H1 (cell line): Measurements from ENCODE around the gene ZBED4. TPM values are rescaled to one million over a fixed set of nuclear protein-coding genes. Genes with fewer than 3 reads are reported as not detected.

ENCODE experiments used
- CTCF ChIA-PET: fragments of 300-600 bp; sonication (Branson Sonifier 250); formaldehyde crosslinking; loops from one replicate; lab custom pipeline; 2021; ENCODE audit not compliant: partially characterized antibody; lab: Charles Lee
- POLR2A ChIA-PET: fragments of 300-600 bp; sonication (Branson Sonifier 250); formaldehyde crosslinking; loops from one replicate; lab custom pipeline; 2021; ENCODE audit warnings: inconsistent platforms; ENCODE audit not compliant: partially characterized antibody; lab: Charles Lee
- DNase-seq, 2 experiments: peaks; one replicate each; pipeline versions ENCODE4 v3.0.0 to v3.0.0-alpha.2; 2010 to 2022; ENCODE audit warnings: low spot score in 2 of 2, low read depth in 1 of 2, mixed read lengths in 1 of 2
- FAIRE-seq: peaks from 2 replicates; lab custom pipeline; 2011; peaks lifted over from hg19 to GRCh38; lab: Jason Lieb, UNC
- H2AFZ ChIP-seq: 2 replicates; pipeline ENCODE4 v1.8.1; 2012; ENCODE audit warnings: low read length, inconsistent platforms
- H2AK5ac ChIP-seq: 2 replicates; pipeline ENCODE4 v1.6.1; 2013; ENCODE audit warnings: low read depth, low read length
- H2BK120ac ChIP-seq: replicated peaks from 2 replicates; pipeline ENCODE3; 2013; ENCODE audit warnings: low read depth, low read length, inconsistent platforms
- H2BK12ac ChIP-seq: 2 replicates; pipeline ENCODE4 v1.6.1; 2013; ENCODE audit warnings: low read depth, low read length
- H2BK15ac ChIP-seq: 2 replicates; pipeline ENCODE4 v1.6.1; 2013; ENCODE audit warnings: low read length
- H2BK20ac ChIP-seq: 2 replicates; pipeline ENCODE4 v1.6.1; 2013; ENCODE audit warnings: low read length
- H2BK5ac ChIP-seq: 2 replicates; pipeline ENCODE4 v1.6.1; 2013; ENCODE audit warnings: low read depth, low read length
- H3K14ac ChIP-seq: 2 replicates; pipeline ENCODE4 v1.6.1; 2013; ENCODE audit warnings: inconsistent platforms; ENCODE audit not compliant: insufficient read length
- H3K18ac ChIP-seq: 2 replicates; pipeline ENCODE4 v1.6.1; 2013; ENCODE audit warnings: low read length; ENCODE audit errors: extremely low read depth
- H3K23ac ChIP-seq: 2 replicates; pipeline ENCODE4 v1.6.1; 2013; ENCODE audit warnings: inconsistent platforms; ENCODE audit not compliant: insufficient read length
- H3K23me2 ChIP-seq: 2 replicates; pipeline ENCODE4 v1.6.1; 2013; ENCODE audit warnings: low read depth, low read length
- H3K27ac ChIP-seq: 2 replicates; pipeline ENCODE4 v1.6.1; 2011; ENCODE audit warnings: low read depth, low read length, inconsistent platforms
- H3K27me3 ChIP-seq, 4 experiments: replicated peaks in 1 of 4; 1 replicate in 1 of 4; 2 replicates in 3 of 4; pipeline versions ENCODE4 v1.6.1 to v1.8.1; 2011 to 2013; ENCODE audit warnings: low read length in 3 of 4, mild to moderate bottlenecking in 3 of 4, inconsistent platforms in 2 of 4, mixed read lengths in 2 of 4, moderate library complexity in 1 of 4; ENCODE audit not compliant: control insufficient read depth in 3 of 4, insufficient read depth in 3 of 4; ENCODE audit errors: extremely low read depth in 1 of 4
- H3K36me3 ChIP-seq, 4 experiments: 2 replicates each; pipeline versions ENCODE4 v1.6.1 to v1.8.1; 2011 to 2013; ENCODE audit warnings: mild to moderate bottlenecking in 4 of 4, low read length in 3 of 4, moderate library complexity in 2 of 4, control low read depth in 1 of 4, inconsistent platforms in 1 of 4; ENCODE audit not compliant: insufficient read depth in 4 of 4, control insufficient read depth in 2 of 4
- H3K4ac ChIP-seq: replicated peaks from 2 replicates; pipeline ENCODE3; 2013; ENCODE audit warnings: low read length, low read depth, mixed read lengths, inconsistent platforms; ENCODE audit not compliant: insufficient read length
- H3K4me1 ChIP-seq, 4 experiments: replicated peaks in 1 of 4; 1 replicate in 1 of 4; 2 replicates in 3 of 4; pipeline versions ENCODE4 v1.6.1 to v1.8.1; 2011 to 2013; ENCODE audit warnings: low read length in 3 of 4, inconsistent platforms in 2 of 4, mixed read lengths in 1 of 4; ENCODE audit not compliant: insufficient read depth in 4 of 4, control insufficient read depth in 3 of 4
- H3K4me2 ChIP-seq, 2 experiments: 2 replicates each; pipeline versions ENCODE4 v1.6.1 to v1.8.1; 2011 to 2013; ENCODE audit warnings: low read depth in 2 of 2, low read length in 2 of 2, control low read depth in 1 of 2, inconsistent platforms in 1 of 2, mild to moderate bottlenecking in 1 of 2; ENCODE audit not compliant: insufficient read depth in 1 of 2
- H3K4me3 ChIP-seq, 4 experiments: fragments of 200-600, 300-600 bp in 1 of 4; sonication (generic), shearing (Covaris generic), sonication (Bioruptor Twin) in 1 of 4; 2 replicates each; pipeline versions ENCODE4 v1.5.1 to v1.8.1; 2011 to 2016; ENCODE audit warnings: low read length in 4 of 4, low read depth in 3 of 4, control low read depth in 2 of 4, inconsistent platforms in 2 of 4, mild to moderate bottlenecking in 2 of 4, mixed read lengths in 1 of 4, moderate library complexity in 1 of 4; ENCODE audit not compliant: insufficient read depth in 2 of 4; ENCODE audit errors: extremely low read depth in 1 of 4
- H3K56ac ChIP-seq: replicated peaks from 2 replicates; pipeline ENCODE3; 2013; ENCODE audit warnings: low read depth, mild to moderate bottlenecking, mixed read lengths, low read length, inconsistent platforms; ENCODE audit not compliant: insufficient read length
- H3K79me1 ChIP-seq: 2 replicates; pipeline ENCODE4 v1.6.1; 2013; ENCODE audit warnings: low read depth, low read length, control low read depth
- H3K79me2 ChIP-seq, 2 experiments: 2 replicates each; pipeline versions ENCODE4 v1.6.1 to v1.8.1; 2012 to 2013; ENCODE audit warnings: low read length in 2 of 2, mild to moderate bottlenecking in 2 of 2, inconsistent platforms in 1 of 2; ENCODE audit not compliant: insufficient read depth in 2 of 2, control insufficient read depth in 1 of 2
- H3K9ac ChIP-seq, 4 experiments: replicated peaks in 1 of 4; 1 replicate in 1 of 4; 2 replicates in 3 of 4; pipeline versions ENCODE4 v1.6.1 to v1.8.1; 2011 to 2013; ENCODE audit warnings: low read depth in 3 of 4, low read length in 3 of 4, control low read depth in 2 of 4, mild to moderate bottlenecking in 2 of 4, moderate library complexity in 2 of 4, inconsistent platforms in 1 of 4; ENCODE audit errors: extremely low read depth in 1 of 4
- H3K9me3 ChIP-seq, 2 experiments: 2 replicates each; pipeline versions ENCODE4 v1.6.1 to v1.8.1; 2012 to 2013; ENCODE audit warnings: mild to moderate bottlenecking in 2 of 2, moderate library complexity in 2 of 2, control low read depth in 1 of 2, inconsistent platforms in 1 of 2, low read depth in 1 of 2, low read length in 1 of 2, mixed read lengths in 1 of 2; ENCODE audit not compliant: insufficient read depth in 2 of 2
- H4K20me1 ChIP-seq, 2 experiments: replicated peaks in 1 of 2; 2 replicates each; pipeline versions ENCODE3 to v1.8.1; 2011 to 2013; ENCODE audit warnings: inconsistent platforms in 2 of 2, low read length in 2 of 2, mild to moderate bottlenecking in 1 of 2; ENCODE audit not compliant: insufficient read depth in 2 of 2, control insufficient read depth in 1 of 2
- H4K5ac ChIP-seq: 2 replicates; pipeline ENCODE4 v1.6.1; 2013; ENCODE audit warnings: low read length, low read depth, mixed read lengths, inconsistent platforms; ENCODE audit not compliant: insufficient read length
- H4K8ac ChIP-seq: 2 replicates; pipeline ENCODE4 v1.8.0; 2013; ENCODE audit warnings: mild to moderate bottlenecking, moderate library complexity, low read length, inconsistent platforms; ENCODE audit not compliant: insufficient read depth; ENCODE audit errors: extremely low read depth
- H4K91ac ChIP-seq: replicated peaks from 2 replicates; pipeline ENCODE3; 2013; ENCODE audit warnings: low read length, mixed read lengths, inconsistent platforms; ENCODE audit not compliant: insufficient read length
- BRCA1 ChIP-seq: IDR thresholded peaks from 2 replicates; pipeline ENCODE4 v1.6.1; 2012; ENCODE audit warnings: low read depth, low read length, improper control_type of control experiment
- CBX8 ChIP-seq: fragments of 300-800, 300-1000 bp; sonication (generic); IDR thresholded peaks from 2 replicates; pipeline ENCODE4 v1.7.1; 2016; ENCODE audit warnings: low read depth, low read length, borderline replicate concordance
- CREB1 ChIP-seq: IDR thresholded peaks from 2 replicates; pipeline ENCODE4 v1.6.1; 2012; ENCODE audit warnings: inconsistent platforms
- KDM1A ChIP-seq: fragments of 200-600, 300-600 bp; sonication (generic); IDR thresholded peaks from 2 replicates; pipeline ENCODE4 v1.7.1; 2016; ENCODE audit warnings: mild to moderate bottlenecking, low read length, borderline replicate concordance
- NANOG ChIP-seq: IDR thresholded peaks from 2 replicates; pipeline ENCODE4 v1.6.1; 2011; ENCODE audit warnings: low read length, low read depth, mild to moderate bottlenecking, inconsistent platforms; ENCODE audit not compliant: insufficient read depth, poor library complexity, severe bottlenecking
- POU5F1 ChIP-seq: IDR thresholded peaks from 2 replicates; pipeline ENCODE4 v1.6.1; 2011; ENCODE audit warnings: low read depth, mild to moderate bottlenecking, low read length, moderate library complexity
- RAD21 ChIP-seq, 2 experiments: IDR thresholded peaks in 1 of 2; conservative IDR thresholded peaks in 1 of 2; 2 replicates each; pipeline ENCODE4 v1.6.1; 2011; ENCODE audit warnings: low read depth in 2 of 2, low read length in 2 of 2, improper control_type of control experiment in 1 of 2, inconsistent platforms in 1 of 2, mild to moderate bottlenecking in 1 of 2, moderate library complexity in 1 of 2
- ZNF274 ChIP-seq: IDR thresholded peaks from 2 replicates; pipeline ENCODE4 v1.7.0; 2012; ENCODE audit warnings: low read length, borderline replicate concordance; ENCODE audit errors: extremely low read depth
- WGBS, 2 experiments: shearing (Covaris generic) in 1 of 2; methylation state at CpG; one replicate each; pipeline versions ENCODE4 v1.1.6 to v1.1.7; 2013 to 2015; ENCODE audit warnings: low lambda C conversion rate in 2 of 2, mixed read lengths in 2 of 2, inconsistent platforms in 1 of 2, low coverage in 1 of 2, missing lambda C conversion rate in 1 of 2; ENCODE audit not compliant: insufficient replicate concordance in 2 of 2, insufficient coverage in 1 of 2, insufficient read length in 1 of 2; ENCODE audit errors: extremely low coverage in 1 of 2, missing lambda C conversion rate in 1 of 2; 5-methylcytosine and 5-hydroxymethylcytosine counted together
- polyA plus RNA-seq, 7 experiments: library from polyadenylated mRNA; depleted of rRNA in 3 of 7; stranded (reverse) in 5 of 7; unstranded in 2 of 7; fragments of >200 nt in 5 of 7; fragments of 200-250 nt in 2 of 7; gene quantifications; 1 replicate in 5 of 7; 2 replicates in 1 of 7; 4 replicates in 1 of 7; pipeline versions ENCODE4 v1.2.1 to v1.2.3, GENCODE V29; 2011 to 2013; ENCODE audit warnings: missing spikeins in 2 of 7, mixed read lengths in 2 of 7
- total RNA-seq: library from RNA; stranded (reverse); fragmentation: NEBNext Ultra II Directional; extraction: Animal tissue kit (Norgen Biotek cat#: 25700); gene quantifications from 2 replicates; pipeline ENCODE4 v1.2.1, GENCODE V29; 2021
- TF ChIP-seq, protein P1 (sequence below), 3 experiments: IDR thresholded peaks; 1 replicate in 2 of 3; 2 replicates in 1 of 3; pipeline versions ENCODE4 v1.5.1 to v1.6.1; 2011; ENCODE audit warnings: low read length in 3 of 3, mild to moderate bottlenecking in 3 of 3, inconsistent platforms in 2 of 3, low read depth in 1 of 3, moderate library complexity in 1 of 3; ENCODE audit not compliant: insufficient read depth in 1 of 3; ENCODE audit errors: control extremely low read depth in 1 of 3

The ZBED4 gene
- total and polyA plus RNA-seq, 2 of the 8 experiments (the other 6 are each of a cell fraction or from before 2014, with no cell fraction given): 11.0 to 28.3 TPM

DNA sequence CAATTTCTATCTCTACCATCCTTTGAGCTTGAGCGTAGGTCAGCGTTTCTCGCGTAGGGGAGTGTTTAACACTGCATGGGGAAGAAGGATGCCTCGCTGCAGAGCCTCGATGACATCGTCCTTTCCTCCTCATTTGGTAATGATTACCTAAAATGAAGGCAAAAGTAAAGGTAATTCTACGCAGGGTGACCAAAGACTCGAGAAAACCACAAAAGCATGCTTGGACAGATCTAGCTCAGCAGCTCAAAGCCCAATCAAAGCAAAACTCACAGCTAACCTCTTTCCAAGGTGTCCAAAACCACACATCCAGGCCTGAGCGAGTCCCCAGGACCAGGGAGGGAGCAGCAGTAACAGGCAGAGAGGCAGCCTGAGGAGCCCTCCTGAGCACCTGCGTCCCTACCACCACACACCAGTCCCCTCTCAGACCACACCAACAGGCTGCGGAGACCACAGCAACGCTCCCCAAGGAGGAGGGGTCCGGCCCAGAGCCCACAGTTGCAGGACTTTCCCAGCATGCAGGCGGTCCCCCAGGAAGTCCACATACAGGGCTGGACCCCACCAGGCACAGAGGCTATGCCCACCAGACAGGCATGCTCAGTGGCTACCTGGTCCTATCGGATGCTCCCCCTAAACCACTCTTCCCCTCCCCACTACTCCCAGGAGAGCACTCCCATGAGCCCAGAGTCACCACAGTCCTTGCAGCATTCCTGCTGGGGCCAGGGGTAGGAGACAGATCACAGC, 29.3 kb upstream of the ZBED4 start:
- Histone ChIP-seq H3K23me2 (peaks cover 9% of the 10 kb centered on the region; the same call in 1 of the 2 replicates), H3K18ac (no peak overlapping the region), H2BK15ac (no peak overlapping the region), H2BK20ac (no peak overlapping the region), H3K4ac (no peak overlapping the region), H4K5ac (no peak overlapping the region), H4K8ac (no peak overlapping the region), H3K4me3 (no peak overlapping the region), H3K36me3 (peaks cover 21 to 45% (median 27%) of the 10 kb centered on the region in 4 experiments), H4K20me1 (peaks cover 44 to 46% of the 10 kb centered on the region in 2 experiments), H3K56ac (no peak overlapping the region), H3K27me3 (no peaks in the 10 kb centered on the region), H3K14ac (no peak overlapping the region), H3K27ac (no peak overlapping the region), H3K79me1 (peaks cover 31% of the 10 kb centered on the region), H2BK120ac (no peak overlapping the region), H3K9ac (no peak overlapping the region), H2AK5ac (no peak overlapping the region; the same call in 1 of the 2 replicates), H3K23ac (no peak overlapping the region), H2BK12ac (no peak overlapping the region), H3K4me1 (peaks cover 0 to 9% (median 7%) of the 10 kb centered on the region in 4 experiments; a peak in 5 of 7 replicates), H4K91ac (no peak overlapping the region), H2AFZ (no peak overlapping the region), H3K79me2 (peaks cover 26 to 75% of the 10 kb centered on the region in 2 experiments), H2BK5ac (no peak overlapping the region), H3K4me2 (no peak overlapping the region), H3K9me3 (peaks cover 5 to 10% of the 10 kb centered on the region in 2 experiments; a peak in 3 of 4 replicates)
- DNase-seq (no peak), FAIRE-seq (no peak)
- ChIA-PET CTCF (no interaction called here), POLR2A (interaction anchor here (1.5 kb wide), 1 partner anchor 13 kb away, joined by 3 read pairs; no protein-coding TSS in a partner anchor)
- 92% methylated on average over 16 of the region's 16 CpGs; no CpG with 5 or more reads in 1 of the 2 experiments for WGBS, 2 experiments
- TF ChIP-seq BRCA1 (no peak), CREB1 (no peak), POU5F1 (no peak), CBX8 (no peak), RAD21 (IDR thresholded peaks at IDR 0.05 in 1 of 2, conservative IDR thresholded peaks at IDR 0.05 in 1 of 2; ENCODE audit: low read depth in 2 of 2, low read length in 2 of 2) (no peak), KDM1A (no peak), NANOG (no peak), ZNF274 (no peak)
- TF ChIP-seq, protein P1, sequence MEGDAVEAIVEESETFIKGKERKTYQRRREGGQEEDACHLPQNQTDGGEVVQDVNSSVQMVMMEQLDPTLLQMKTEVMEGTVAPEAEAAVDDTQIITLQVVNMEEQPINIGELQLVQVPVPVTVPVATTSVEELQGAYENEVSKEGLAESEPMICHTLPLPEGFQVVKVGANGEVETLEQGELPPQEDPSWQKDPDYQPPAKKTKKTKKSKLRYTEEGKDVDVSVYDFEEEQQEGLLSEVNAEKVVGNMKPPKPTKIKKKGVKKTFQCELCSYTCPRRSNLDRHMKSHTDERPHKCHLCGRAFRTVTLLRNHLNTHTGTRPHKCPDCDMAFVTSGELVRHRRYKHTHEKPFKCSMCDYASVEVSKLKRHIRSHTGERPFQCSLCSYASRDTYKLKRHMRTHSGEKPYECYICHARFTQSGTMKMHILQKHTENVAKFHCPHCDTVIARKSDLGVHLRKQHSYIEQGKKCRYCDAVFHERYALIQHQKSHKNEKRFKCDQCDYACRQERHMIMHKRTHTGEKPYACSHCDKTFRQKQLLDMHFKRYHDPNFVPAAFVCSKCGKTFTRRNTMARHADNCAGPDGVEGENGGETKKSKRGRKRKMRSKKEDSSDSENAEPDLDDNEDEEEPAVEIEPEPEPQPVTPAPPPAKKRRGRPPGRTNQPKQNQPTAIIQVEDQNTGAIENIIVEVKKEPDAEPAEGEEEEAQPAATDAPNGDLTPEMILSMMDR (IDR thresholded peaks at IDR 0.05; ENCODE audit: control extremely low read depth in 1 of 3, insufficient read depth in 1 of 3, low read depth in 1 of 3, low read length in 3 of 3): no peak
